Vagina (tissue), 2 donors: ENCODE measurements around the gene OR2T2.
"Not testable (repeated sequence)": the region's sequence is repeated elsewhere in the genome, so short reads cannot be mapped to it uniquely, and the experiment has no call there.

ENCODE experiments used
- CTCF ChIP-seq, 3 experiments: fragments of 450-650 bp in 2 of 3; fragments of 200-600 bp in 1 of 3; sonication (generic) in 1 of 3; IDR thresholded peaks; one replicate each; pipeline ENCODE4 v1.5.1; 2017 to 2019; ENCODE audit warnings: antibody characterized with exemption in 3 of 3, mild to moderate bottlenecking in 2 of 3, moderate library complexity in 2 of 3
- POLR2A ChIP-seq, 2 donors: fragments of 450-650 bp; IDR thresholded peaks; one replicate each; pipeline ENCODE4 v1.6.1; 2017; ENCODE audit warnings: antibody characterized with exemption in 2 of 2, mild to moderate bottlenecking in 2 of 2, moderate library complexity in 2 of 2
- POLR2AphosphoS5 ChIP-seq, 2 donors: sonication (generic); formaldehyde crosslinking; IDR thresholded peaks; one replicate each; pipeline ENCODE4 v1.9.0; 2017; ENCODE audit warnings: antibody characterized with exemption in 2 of 2, mild to moderate bottlenecking in 2 of 2, low read depth in 1 of 2; ENCODE audit not compliant: insufficient read depth in 1 of 2

- not testable (repeated sequence) for TF ChIP-seq CTCF (IDR thresholded peaks at IDR 0.05); POLR2AphosphoS5 (IDR thresholded peaks at IDR 0.05; ENCODE audit: insufficient read depth in 1 of 2, low read depth in 1 of 2); POLR2A (IDR thresholded peaks at IDR 0.05)
Measured at GRCh38 chr1:248455045-248455444, 9.6 kb downstream of the OR2T2 start.
